ENCODE measurements around the gene RAMP2. TPM values are rescaled to one million over a fixed set of nuclear protein-coding genes. Genes with fewer than 3 reads are reported as not detected.

RAMP2 gene
- total and polyA plus RNA-seq, 2 of the 13 experiments (the other 11 are each of a cell fraction or from before 2014, with no cell fraction given): 1.4 to 5.2 TPM

GRCh38 chr17:42806249-42806648 is 45.2 kb downstream of the RAMP2 start:
- H2AFZ ChIP-seq (ENCODE audit: low read length): no peak overlapping the region
- H3K9me3 ChIP-seq (ENCODE audit: low read length): no peaks in the 10 kb centered on the region
- BruUV-seq (replicated peaks): no TSS peak
- FAIRE-seq (no peak), DNase-seq (ENCODE audit: low spot score) (no peak), ATAC-seq (no peak)
- in situ Hi-C loops (cut with HindIII; ENCODE audit: extremely low pct_ligation_motif_present, low pct_unique_long_range_greater_than_20kb) (no loop called here), intact Hi-C loops (cut with micrococcal nuclease; ENCODE audit: unreplicated experiment) (no loop called here)
- no peaks in the 10 kb centered on the region for H3K27me3 ChIP-seq (ENCODE audit: control insufficient read depth in 1 of 2, insufficient read depth in 2 of 2, low read length in 2 of 2)
- ChIA-PET CTCF (ENCODE audit: low intra/inter-chr PET ratio, low total read pairs) (no interaction called here), POLR2A (interaction anchor here (1.0 to 4.3 kb wide), 3 partner anchors 10 to 18 kb away, joined by 4 to 29 read pairs (median 27); partner anchors contain the start of gene BECN1)
- H3K4me3 ChIP-seq (replicated peaks in 1 of 3; ENCODE audit: insufficient read depth in 1 of 3, low read depth in 2 of 3, low read length in 3 of 3): no peak overlapping the region
- peaks cover 6 to 8% of the 10 kb centered on the region in 2 experiments for H3K36me3 ChIP-seq (replicated peaks in 1 of 2; ENCODE audit: control insufficient read depth in 1 of 2, insufficient read depth in 2 of 2, low read length in 2 of 2)
- H3K9ac ChIP-seq (ENCODE audit: insufficient read depth, low read depth, low read length): no peak overlapping the region
- no peaks in the 10 kb centered on the region for H4K20me1 ChIP-seq (ENCODE audit: insufficient read depth, low read length)
- H3K27ac ChIP-seq (ENCODE audit: extremely low read length, insufficient read depth, low read length): no peak overlapping the region
- TF ChIP-seq ZNF75D (CRISPR knock-in tag; IDR thresholded peaks at IDR 0.05; ENCODE audit: borderline replicate concordance) (0 out of 2 replicates have a peak, but pooled peaks have one; percentile 40), CSRNP1 (CRISPR knock-in tag; IDR thresholded peaks at IDR 0.05) (no peak), ZNF230 (CRISPR knock-in tag; IDR thresholded peaks at IDR 0.05) (no peak), ZNF552 (CRISPR knock-in tag; IDR thresholded peaks at IDR 0.05; ENCODE audit: borderline replicate concordance) (no peak)
- no peak overlapping the region for H3K4me2 ChIP-seq (ENCODE audit: low read depth, low read length)
- H3K79me2 ChIP-seq (ENCODE audit: insufficient read depth, low read length): no peaks in the 10 kb centered on the region
- H3K4me1 ChIP-seq (ENCODE audit: insufficient read depth, low read length): peaks cover 40% of the 10 kb centered on the region
- 100% methylated on average over 1 of the region's 1 CpG for WGBS (ENCODE audit: low lambda C conversion rate)

GRCh38 chr17:42809250-42809649 is 48.2 kb downstream of the RAMP2 start:
- H3K27ac ChIP-seq (ENCODE audit: extremely low read length, insufficient read depth, low read length): no peak overlapping the region
- no TSS peak for BruUV-seq (replicated peaks)
- H3K27me3 ChIP-seq (ENCODE audit: control insufficient read depth in 1 of 2, insufficient read depth in 2 of 2, low read length in 2 of 2): no peaks in the 10 kb centered on the region
- H3K4me1 ChIP-seq (ENCODE audit: insufficient read depth, low read length): peaks cover 18% of the 10 kb centered on the region
- DNase-seq (ENCODE audit: low spot score): no peak
- H3K9ac ChIP-seq (ENCODE audit: insufficient read depth, low read depth, low read length): no peak overlapping the region
- WGBS (ENCODE audit: low lambda C conversion rate): 64% methylated on average over 3 of the region's 3 CpGs
- H3K4me2 ChIP-seq (ENCODE audit: low read depth, low read length): no peak overlapping the region
- in situ Hi-C loops (cut with HindIII; ENCODE audit: extremely low pct_ligation_motif_present, low pct_unique_long_range_greater_than_20kb) (no loop called here), intact Hi-C loops (cut with micrococcal nuclease; ENCODE audit: unreplicated experiment) (no loop called here)
- H2AFZ ChIP-seq (ENCODE audit: low read length): no peak overlapping the region
- CTCF ChIA-PET (ENCODE audit: low intra/inter-chr PET ratio, low total read pairs): no interaction called here
- H3K79me2 ChIP-seq (ENCODE audit: insufficient read depth, low read length): no peaks in the 10 kb centered on the region
- POLR2A ChIA-PET: interaction anchor here (1.3 to 1.7 kb wide), 2 partner anchors 12 to 29 kb away, joined by 3 to 12 read pairs; partner anchors contain the start of gene WNK4
- no peaks in the 10 kb centered on the region for H4K20me1 ChIP-seq (ENCODE audit: insufficient read depth, low read length)
- no peak overlapping the region for H3K4me3 ChIP-seq (replicated peaks in 1 of 3; ENCODE audit: insufficient read depth in 1 of 3, low read depth in 2 of 3, low read length in 3 of 3)
- peak; percentile 18 for FAIRE-seq
- H3K9me3 ChIP-seq (ENCODE audit: low read length): no peaks in the 10 kb centered on the region
- peaks cover 14 to 17% of the 10 kb centered on the region in 2 experiments for H3K36me3 ChIP-seq (replicated peaks in 1 of 2; ENCODE audit: control insufficient read depth in 1 of 2, insufficient read depth in 2 of 2, low read length in 2 of 2)
- ATAC-seq: no peak
- no peak for TF ChIP-seq FUBP1 (CRISPR knock-in tag; IDR thresholded peaks at IDR 0.05; ENCODE audit: borderline replicate concordance)
- peak; percentile 58; the same call in 1 of the 2 replicates for TF ChIP-seq CEBPB (IDR thresholded peaks at IDR 0.05; ENCODE audit: borderline replicate concordance, low read depth, low read length)
- TF ChIP-seq ZNF350 (CRISPR knock-in tag; IDR thresholded peaks at IDR 0.05; ENCODE audit: borderline replicate concordance, low read depth): no peak
- TF ChIP-seq KDM5A (IDR thresholded peaks at IDR 0.05; ENCODE audit: borderline replicate concordance, low read length): no peak
- 0 out of 2 replicates have a peak, but pooled peaks have one; percentile 11 for TF ChIP-seq CEBPG (CRISPR knock-in tag; IDR thresholded peaks at IDR 0.05)
- no peak for TF ChIP-seq NRL (CRISPR knock-in tag; IDR thresholded peaks at IDR 0.05; ENCODE audit: borderline replicate concordance)
- TF ChIP-seq ZNF317 (CRISPR knock-in tag; IDR thresholded peaks at IDR 0.05): no peak
- peak; percentile 21 for TF ChIP-seq TEAD3 (CRISPR knock-in tag; optimal IDR thresholded peaks at IDR 0.05; ENCODE audit: borderline replicate concordance)
- TF ChIP-seq ZNF672 (CRISPR knock-in tag; IDR thresholded peaks at IDR 0.05): no peak
- no peak for TF ChIP-seq THRA (CRISPR knock-in tag; IDR thresholded peaks at IDR 0.05; ENCODE audit: borderline replicate concordance)
